ENCODE results near the gene TREX2. TPM values are rescaled to one million over a fixed set of nuclear protein-coding genes. Genes with fewer than 3 reads are reported as not detected.
A peak's percentile ranks its signal among the peaks of the same experiment; 100 is the strongest.

TREX2 gene
- total RNA-seq, 3 donors from 2014 or later, result 1.0 to 4.3 (median 1.9) TPM

DNA sequence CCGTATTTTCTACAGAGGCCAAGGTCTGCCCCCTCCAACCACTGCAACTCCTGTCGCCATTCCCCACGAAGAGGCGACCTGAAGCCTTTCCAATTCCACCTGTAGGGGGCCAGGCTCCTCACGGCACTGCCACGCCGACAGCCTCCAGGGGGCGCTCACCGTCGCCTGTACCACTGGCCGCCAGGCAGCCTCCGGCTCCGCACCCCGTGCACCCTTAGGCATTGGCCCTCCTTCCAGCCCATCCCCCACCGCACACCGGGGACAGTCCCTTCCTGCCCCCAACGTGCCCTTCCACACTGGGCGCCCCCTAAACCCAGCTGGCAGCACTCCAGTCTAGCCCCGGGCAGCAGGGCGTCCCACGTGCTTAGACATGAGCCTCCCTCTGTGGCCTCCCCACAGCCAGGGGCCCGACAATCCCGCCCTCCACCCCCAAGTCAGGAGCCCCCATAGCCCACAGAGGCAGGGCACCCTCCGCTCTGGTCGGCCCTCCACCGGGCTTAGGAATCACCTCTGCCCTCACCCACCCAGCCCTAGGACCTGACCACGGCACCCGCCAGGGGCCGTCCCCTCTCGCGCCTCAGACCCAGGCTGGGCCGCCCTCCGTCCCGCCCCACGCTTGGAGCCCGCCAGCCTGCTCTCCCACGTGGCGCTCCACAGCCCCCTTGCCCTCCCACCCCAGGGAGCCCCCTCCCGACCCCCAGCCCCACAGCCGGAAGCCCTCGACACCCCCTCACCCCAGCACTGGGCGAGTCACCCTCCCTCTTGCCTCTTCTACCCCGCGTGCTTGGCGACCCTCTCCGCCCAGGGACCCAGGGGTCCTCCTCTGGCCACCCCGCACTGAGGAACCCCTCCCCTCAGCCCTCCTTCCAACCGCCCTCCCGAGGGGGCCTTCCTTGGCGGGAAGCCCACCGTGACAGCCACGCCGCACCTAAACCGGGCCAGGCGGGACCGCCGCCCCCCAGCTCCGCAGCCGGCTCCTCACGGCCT is 45.4 kb downstream of the TREX2 start:
- peaks cover 0 to 7% of the 10 kb centered on the region in 2 donors for H3K9me3 ChIP-seq
- peaks cover 0 to 41% of the 10 kb centered on the region in 2 donors for H3K27me3 ChIP-seq
- no peak overlapping the region for H3K4me3 ChIP-seq
- intact Hi-C loops (cut with DNase I; ENCODE audit: low total_unique reads), result no loop called here
- H3K27ac ChIP-seq, result no peak overlapping the region
- no peak for DNase-seq (ENCODE audit: low spot score in 2 of 2)
- no peaks in the 10 kb centered on the region for H3K36me3 ChIP-seq
- H3K4me1 ChIP-seq, result no peaks in the 10 kb centered on the region
- TF ChIP-seq POLR2AphosphoS5 (IDR thresholded peaks at IDR 0.05), result no peak
- TF ChIP-seq, protein P1, sequence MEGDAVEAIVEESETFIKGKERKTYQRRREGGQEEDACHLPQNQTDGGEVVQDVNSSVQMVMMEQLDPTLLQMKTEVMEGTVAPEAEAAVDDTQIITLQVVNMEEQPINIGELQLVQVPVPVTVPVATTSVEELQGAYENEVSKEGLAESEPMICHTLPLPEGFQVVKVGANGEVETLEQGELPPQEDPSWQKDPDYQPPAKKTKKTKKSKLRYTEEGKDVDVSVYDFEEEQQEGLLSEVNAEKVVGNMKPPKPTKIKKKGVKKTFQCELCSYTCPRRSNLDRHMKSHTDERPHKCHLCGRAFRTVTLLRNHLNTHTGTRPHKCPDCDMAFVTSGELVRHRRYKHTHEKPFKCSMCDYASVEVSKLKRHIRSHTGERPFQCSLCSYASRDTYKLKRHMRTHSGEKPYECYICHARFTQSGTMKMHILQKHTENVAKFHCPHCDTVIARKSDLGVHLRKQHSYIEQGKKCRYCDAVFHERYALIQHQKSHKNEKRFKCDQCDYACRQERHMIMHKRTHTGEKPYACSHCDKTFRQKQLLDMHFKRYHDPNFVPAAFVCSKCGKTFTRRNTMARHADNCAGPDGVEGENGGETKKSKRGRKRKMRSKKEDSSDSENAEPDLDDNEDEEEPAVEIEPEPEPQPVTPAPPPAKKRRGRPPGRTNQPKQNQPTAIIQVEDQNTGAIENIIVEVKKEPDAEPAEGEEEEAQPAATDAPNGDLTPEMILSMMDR (IDR thresholded peaks at IDR 0.05), result peak in 1 of 3 donors; percentile 18

DNA sequence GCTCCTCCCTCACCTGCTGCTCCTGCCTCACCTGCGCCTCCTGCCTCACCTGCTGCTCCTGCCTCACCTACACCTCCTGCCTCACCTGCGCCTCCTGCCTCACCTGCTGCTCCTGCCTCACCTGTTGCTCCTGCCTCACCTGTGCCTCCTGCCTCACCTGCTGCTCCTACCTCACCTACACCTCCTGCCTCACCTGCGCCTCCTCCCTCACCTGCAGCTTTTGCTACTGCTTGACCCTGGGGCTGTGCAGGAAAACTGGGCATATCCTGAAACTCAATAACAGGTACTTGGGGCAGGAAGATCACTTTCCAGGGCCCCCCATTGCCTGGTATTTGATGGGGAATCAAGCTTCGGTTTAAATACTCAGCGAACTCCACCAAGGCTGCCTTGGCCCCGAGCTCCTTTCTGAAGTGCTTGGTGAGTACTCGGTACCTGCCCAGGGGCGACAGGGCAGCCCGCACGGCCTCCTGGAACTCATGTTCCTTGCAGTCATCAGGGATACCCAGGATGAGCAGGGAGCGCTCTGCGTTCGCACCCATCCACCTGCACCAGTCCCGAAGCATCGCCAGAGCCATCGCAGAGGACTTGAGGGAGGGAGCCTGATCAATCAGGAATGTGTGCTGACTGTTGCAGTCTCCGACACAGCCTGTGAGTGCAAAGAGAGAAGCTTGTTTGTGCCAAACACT is 47.4 kb downstream of the TREX2 start:
- peaks cover 0 to 7% of the 10 kb centered on the region in 2 donors for H3K9me3 ChIP-seq
- TF ChIP-seq POLR2A (IDR thresholded peaks at IDR 0.05), result no peak
- TF ChIP-seq, protein P1 (IDR thresholded peaks at IDR 0.05), result no peak
- TF ChIP-seq POLR2AphosphoS5 (IDR thresholded peaks at IDR 0.05), result no peak
- H3K4me3 ChIP-seq, result no peak overlapping the region
- peaks cover 0 to 52% of the 10 kb centered on the region in 2 donors for H3K27me3 ChIP-seq
- H3K36me3 ChIP-seq, result no peaks in the 10 kb centered on the region
- H3K27ac ChIP-seq, result no peak overlapping the region
- H3K4me1 ChIP-seq, result no peaks in the 10 kb centered on the region
- DNase-seq (ENCODE audit: low spot score in 2 of 2), result no peak
- intact Hi-C loops (cut with DNase I; ENCODE audit: low total_unique reads), result no loop called here

DNA sequence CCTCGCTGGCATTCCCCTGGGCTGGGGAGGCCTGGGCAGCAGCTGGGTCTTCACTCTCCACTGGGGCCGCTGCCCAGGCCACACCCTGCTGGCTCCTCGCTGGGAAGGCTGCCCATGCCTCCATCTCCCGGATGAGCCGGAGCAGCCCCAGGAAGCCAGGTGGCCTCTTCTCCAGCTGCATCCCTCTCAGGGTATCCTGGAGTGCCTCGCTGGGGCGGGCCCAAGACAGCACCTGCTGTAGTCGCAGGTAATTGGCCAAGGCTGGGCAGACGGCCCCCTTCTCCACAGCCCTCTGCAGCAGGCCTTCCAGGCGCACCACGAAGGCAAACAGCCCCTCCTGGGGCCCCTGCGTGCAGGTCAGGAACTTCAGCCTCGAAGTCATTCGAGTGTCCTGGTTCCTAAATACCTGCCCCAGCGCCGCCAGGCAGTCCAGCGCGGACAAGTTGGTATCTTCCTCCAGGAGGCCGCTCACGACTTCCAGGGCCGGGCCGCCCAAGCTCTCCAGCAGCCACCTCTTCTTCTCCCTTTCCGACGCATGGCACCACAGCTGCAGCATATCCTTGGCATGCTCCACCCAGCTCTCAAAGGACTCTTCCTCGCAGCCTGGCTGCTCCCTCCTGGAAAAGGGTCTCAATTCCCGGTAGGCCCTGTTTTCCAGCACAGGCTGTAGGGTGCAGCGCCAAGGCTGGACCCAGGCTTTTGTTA is 48.4 kb downstream of the TREX2 start:
- H3K4me1 ChIP-seq, result no peaks in the 10 kb centered on the region
- no peak for DNase-seq (ENCODE audit: low spot score in 2 of 2)
- H3K9me3 ChIP-seq, result peaks cover 0 to 7% of the 10 kb centered on the region in 2 donors
- TF ChIP-seq POLR2A (IDR thresholded peaks at IDR 0.05) (no peak), POLR2AphosphoS5 (IDR thresholded peaks at IDR 0.05) (no peak)
- no peak overlapping the region for H3K27ac ChIP-seq
- no peak overlapping the region for H3K4me3 ChIP-seq
- intact Hi-C loops (cut with DNase I; ENCODE audit: low total_unique reads), result no loop called here
- no peaks in the 10 kb centered on the region for H3K36me3 ChIP-seq
- peaks cover 0 to 58% of the 10 kb centered on the region in 2 donors for H3K27me3 ChIP-seq

DNA sequence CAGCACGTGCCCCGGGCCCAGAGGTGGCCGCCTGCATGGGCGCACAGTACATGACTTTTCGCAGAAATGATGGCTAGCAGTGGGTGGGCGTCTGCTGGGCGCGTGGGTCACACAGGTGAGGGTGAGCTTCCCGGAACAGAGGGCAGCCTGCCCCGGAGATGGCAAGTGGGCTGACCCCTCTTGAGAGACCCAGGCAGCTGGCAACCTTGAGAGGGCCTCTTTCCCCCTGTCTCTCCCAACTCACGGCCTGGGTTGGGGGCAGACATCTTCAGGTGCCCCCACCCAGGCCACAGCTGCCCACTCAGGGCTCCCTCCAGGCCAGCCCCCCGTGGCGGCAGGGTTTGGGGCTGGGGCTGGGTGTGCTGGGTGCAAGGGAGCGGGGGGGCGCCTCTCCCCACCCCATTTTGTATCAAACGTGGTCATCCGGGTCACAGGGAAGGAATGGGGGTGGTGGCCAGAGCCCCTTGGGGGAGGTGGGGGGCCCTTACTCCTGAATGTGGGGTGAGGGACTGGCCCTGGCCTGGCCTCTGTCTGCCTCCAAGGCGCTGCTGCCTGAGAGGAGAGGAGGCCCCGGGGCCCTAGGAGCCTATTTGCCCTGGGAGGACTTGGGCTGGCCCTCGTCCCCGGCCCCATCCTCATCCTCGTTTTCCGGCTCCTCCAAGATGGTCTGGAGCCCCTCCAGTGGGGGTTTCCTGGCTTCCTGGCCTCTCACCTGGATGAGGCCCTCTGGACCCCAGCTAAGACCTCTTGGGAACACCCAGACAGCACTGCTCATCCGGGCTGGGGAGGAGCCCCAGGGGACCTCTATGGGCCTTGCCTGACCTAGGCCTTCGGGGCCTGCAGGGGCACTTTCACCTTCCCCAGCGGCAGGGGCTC is 49.3 kb downstream of the TREX2 start:
- H3K27ac ChIP-seq, result no peak overlapping the region
- no peaks in the 10 kb centered on the region for H3K36me3 ChIP-seq
- H3K4me3 ChIP-seq, result no peak overlapping the region
- peaks cover 0 to 7% of the 10 kb centered on the region in 2 donors for H3K9me3 ChIP-seq
- no peak for DNase-seq (ENCODE audit: low spot score in 2 of 2)
- H3K4me1 ChIP-seq, result no peaks in the 10 kb centered on the region
- intact Hi-C loops (cut with DNase I; ENCODE audit: low total_unique reads), result no loop called here
- H3K27me3 ChIP-seq, result peaks cover 0 to 58% of the 10 kb centered on the region in 2 donors
- no peak for TF ChIP-seq POLR2AphosphoS5 (IDR thresholded peaks at IDR 0.05)
- no peak for TF ChIP-seq POLR2A (IDR thresholded peaks at IDR 0.05)
- TF ChIP-seq, protein P1 (IDR thresholded peaks at IDR 0.05), result no peak

Data from breast epithelium (tissue), 4 donors.